ENCODE data around the gene ANKAR.
A peak's percentile ranks its signal among the peaks of the same experiment; 100 is the strongest.
"Not testable (repeated sequence)": the region's sequence is repeated elsewhere in the genome, so short reads cannot be mapped to it uniquely, and the experiment has no call there.

ANKAR gene

GRCh38 chr2:189685540-189686229 is 11.2 kb downstream of the ANKAR start:
- TF ChIP-seq CTCF (IDR thresholded peaks at IDR 0.05; ENCODE audit: borderline replicate concordance, insufficient read depth, low read depth, low read length) = no peak
- H3K4me3 ChIP-seq (ENCODE audit: low read depth, low read length) = no peak overlapping the region

- not testable (repeated sequence) for H3K4me3 ChIP-seq (ENCODE audit: low read depth, low read length)
Observed at GRCh38 chr2:189687796-189688195, 13.3 kb downstream of the ANKAR start.

GRCh38 chr2:189696223-189696622 is 21.8 kb downstream of the ANKAR start:
- H3K4me3 ChIP-seq (ENCODE audit: low read depth, low read length) = no peak overlapping the region

GRCh38 chr2:189698020-189698887 is 23.8 kb downstream of the ANKAR start:
- H3K4me3 ChIP-seq (ENCODE audit: low read depth, low read length) = no peak overlapping the region
- TF ChIP-seq CTCF (IDR thresholded peaks at IDR 0.05; ENCODE audit: borderline replicate concordance, insufficient read depth, low read depth, low read length) = peak; percentile 21; the same call in 1 of the 2 replicates

More at GRCh38 chr2:189696223-189696622, 21.8 kb downstream of the ANKAR start:
- TF ChIP-seq CTCF (IDR thresholded peaks at IDR 0.05; ENCODE audit: borderline replicate concordance, insufficient read depth, low read depth, low read length) = no peak

- no peak for TF ChIP-seq CTCF (IDR thresholded peaks at IDR 0.05; ENCODE audit: borderline replicate concordance, insufficient read depth, low read depth, low read length)
Observed at GRCh38 chr2:189700681-189701080, 26.2 kb downstream of the ANKAR start.

GRCh38 chr2:189702071-189702470 is 27.6 kb downstream of the ANKAR start:
- TF ChIP-seq CTCF (IDR thresholded peaks at IDR 0.05; ENCODE audit: borderline replicate concordance, insufficient read depth, low read depth, low read length) = no peak
- no peak overlapping the region for H3K4me3 ChIP-seq (ENCODE audit: low read depth, low read length)

More at GRCh38 chr2:189700681-189701080, 26.2 kb downstream of the ANKAR start:
- H3K4me3 ChIP-seq (ENCODE audit: low read depth, low read length) = no peak overlapping the region

- H3K4me3 ChIP-seq (ENCODE audit: low read depth, low read length) = no peak overlapping the region
- TF ChIP-seq CTCF (IDR thresholded peaks at IDR 0.05; ENCODE audit: borderline replicate concordance, insufficient read depth, low read depth, low read length) = no peak
Observed at GRCh38 chr2:189709501-189710221, 35.2 kb downstream of the ANKAR start.

- H3K4me3 ChIP-seq (ENCODE audit: low read depth, low read length) = not testable (repeated sequence)
Observed at GRCh38 chr2:189717593-189717992, 43.1 kb downstream of the ANKAR start.
